Tibial artery (tissue), 4 donors: ENCODE results near the gene MAGI2.

Source experiments
- DNase-seq, 2 donors: peaks; one replicate each; pipeline ENCODE4 v3.0.0-alpha.2; 2019
- H3K27ac ChIP-seq, 2 donors: fragments of 200-600 bp; sonication (generic) in 1 of 2; 1 replicate in 1 of 2; 2 replicates in 1 of 2; pipeline ENCODE4 v1.5.1; 2018 to 2019; ENCODE audit warnings: mild to moderate bottlenecking in 1 of 2
- H3K27me3 ChIP-seq, 2 donors: fragments of 200-600 bp; sonication (generic) in 1 of 2; one replicate each; pipeline versions ENCODE4 v1.5.1 to v1.6.0; 2016 to 2019
- H3K36me3 ChIP-seq, 3 donors: fragments of 200-600 bp; sonication (generic) in 2 of 3; one replicate each; pipeline ENCODE4 v1.5.1; 2016 to 2019; ENCODE audit warnings: mild to moderate bottlenecking in 2 of 3
- H3K4me1 ChIP-seq, 4 donors: fragments of 200-600 bp; sonication (generic) in 2 of 4; 1 replicate in 3 of 4; 2 replicates in 1 of 4; pipeline ENCODE4 v1.5.1; 2016 to 2019
- H3K4me3 ChIP-seq, 2 donors: fragments of 200-600 bp; sonication (generic) in 1 of 2; 1 replicate in 1 of 2; 2 replicates in 1 of 2; pipeline ENCODE4 v1.5.1; 2018 to 2019; ENCODE audit warnings: mild to moderate bottlenecking in 2 of 2
- H3K9me3 ChIP-seq, 3 donors: fragments of 200-600 bp; sonication (generic) in 1 of 3; one replicate each; pipeline ENCODE4 v1.5.1; 2016 to 2019
- CTCF ChIP-seq, 2 experiments: fragments of 200-600 bp in 1 of 2; fragments of 450-650 bp in 1 of 2; IDR thresholded peaks; one replicate each; pipeline ENCODE4 v1.5.1; 2017 to 2019; ENCODE audit warnings: antibody characterized with exemption in 2 of 2, mild to moderate bottlenecking in 1 of 2, moderate library complexity in 1 of 2
- intact Hi-C: fragments of 100-400 bp; cut with DNase I; formaldehyde crosslinking; loops from one replicate; pipeline ENCODE4 v1.15.0; 2023; ENCODE audit warnings: low total_unique reads

The MAGI2 gene

GRCh38 chr7:78879206-78879605 lies 574.3 kb downstream of the MAGI2 start:
- intact Hi-C loops: no loop called here
- peaks cover 0 to 17% (median 0%) of the 10 kb centered on the region in 3 donors for H3K36me3 ChIP-seq
- H3K9me3 ChIP-seq: peaks cover 0 to 23% (median 11%) of the 10 kb centered on the region in 3 donors
- H3K27ac ChIP-seq: no peak overlapping the region
- H3K4me1 ChIP-seq: no peaks in the 10 kb centered on the region
- no peaks in the 10 kb centered on the region for H3K27me3 ChIP-seq
- H3K4me3 ChIP-seq: no peak overlapping the region
- DNase-seq: no peak
- TF ChIP-seq CTCF (IDR thresholded peaks at IDR 0.05): no peak

- no peaks in the 10 kb centered on the region for H3K27me3 ChIP-seq
- H3K27ac ChIP-seq: no peak overlapping the region
- H3K4me1 ChIP-seq: no peaks in the 10 kb centered on the region
- no peak for DNase-seq
- peaks cover 0 to under 1% (median 0%) of the 10 kb centered on the region in 3 donors for H3K36me3 ChIP-seq
- peaks cover 0 to 10% (median 0%) of the 10 kb centered on the region in 3 donors for H3K9me3 ChIP-seq
- no peak for TF ChIP-seq CTCF (IDR thresholded peaks at IDR 0.05)
- H3K4me3 ChIP-seq: no peak overlapping the region
- intact Hi-C loops: no loop called here
Measured at GRCh38 chr7:78873117-78873516, 580.4 kb downstream of the MAGI2 start.

- no peak overlapping the region for H3K4me3 ChIP-seq
- H3K36me3 ChIP-seq: no peaks in the 10 kb centered on the region
- H3K27ac ChIP-seq: no peak overlapping the region
- H3K27me3 ChIP-seq: no peaks in the 10 kb centered on the region
- H3K4me1 ChIP-seq: no peaks in the 10 kb centered on the region
- no peak for DNase-seq
- TF ChIP-seq CTCF (IDR thresholded peaks at IDR 0.05): no peak
- H3K9me3 ChIP-seq: no peaks in the 10 kb centered on the region
- intact Hi-C loops: no loop called here
Measured at GRCh38 chr7:78864339-78864738, 589.1 kb downstream of the MAGI2 start.

GRCh38 chr7:78863281-78863680 lies 590.2 kb downstream of the MAGI2 start:
- no peaks in the 10 kb centered on the region for H3K36me3 ChIP-seq
- intact Hi-C loops: no loop called here
- no peaks in the 10 kb centered on the region for H3K9me3 ChIP-seq
- no peak overlapping the region for H3K4me3 ChIP-seq
- no peak for DNase-seq
- no peak for TF ChIP-seq CTCF (IDR thresholded peaks at IDR 0.05)
- no peaks in the 10 kb centered on the region for H3K4me1 ChIP-seq
- no peaks in the 10 kb centered on the region for H3K27me3 ChIP-seq
- no peak overlapping the region for H3K27ac ChIP-seq

- no peak for TF ChIP-seq CTCF (IDR thresholded peaks at IDR 0.05)
- DNase-seq: no peak
- Histone ChIP-seq H3K9me3 (no peaks in the 10 kb centered on the region), H3K4me1 (no peaks in the 10 kb centered on the region), H3K27me3 (no peaks in the 10 kb centered on the region), H3K4me3 (no peak overlapping the region), H3K27ac (no peak overlapping the region), H3K36me3 (no peaks in the 10 kb centered on the region)
- intact Hi-C loops: no loop called here
Measured at GRCh38 chr7:78862411-78862900, 591.0 kb downstream of the MAGI2 start.

- Histone ChIP-seq H3K27ac (no peak overlapping the region), H3K4me1 (peaks cover 0 to 24% (median 2%) of the 10 kb centered on the region in 4 donors), H3K9me3 (no peaks in the 10 kb centered on the region), H3K27me3 (no peaks in the 10 kb centered on the region), H3K36me3 (no peaks in the 10 kb centered on the region), H3K4me3 (no peak overlapping the region)
- DNase-seq: no peak
- TF ChIP-seq CTCF (IDR thresholded peaks at IDR 0.05): no peak
- intact Hi-C loops: no loop called here
Measured at GRCh38 chr7:78852951-78853350, 600.5 kb downstream of the MAGI2 start.
